Mesendoderm (in vitro differentiated cells): ENCODE results near the gene TMEM203.

Experiments used
- DNase-seq: peaks from one replicate; pipeline ENCODE4 v3.0.0; 2013
- H2AK5ac ChIP-seq: 2 replicates; pipeline ENCODE4 v1.6.1; 2013; ENCODE audit warnings: low read length, inconsistent platforms
- H2BK120ac ChIP-seq: 2 replicates; pipeline ENCODE4 v1.6.1; 2013; ENCODE audit warnings: low read depth, mild to moderate bottlenecking, low read length, moderate library complexity, mixed read lengths
- H2BK15ac ChIP-seq: replicated peaks from 2 replicates; pipeline ENCODE4 v1.6.1; 2013; ENCODE audit warnings: low read depth, mild to moderate bottlenecking, moderate library complexity
- H2BK5ac ChIP-seq: 2 replicates; pipeline ENCODE4 v1.6.1; 2013; ENCODE audit warnings: low read length, inconsistent platforms
- H3K18ac ChIP-seq: 2 replicates; pipeline ENCODE4 v1.6.1; 2013; ENCODE audit warnings: mild to moderate bottlenecking, low read length, mixed read lengths
- H3K23ac ChIP-seq: one replicate; pipeline ENCODE4 v1.6.1; 2013; ENCODE audit warnings: low read length
- H3K27ac ChIP-seq: 2 replicates; pipeline ENCODE4 v1.5.1; 2013; ENCODE audit warnings: low read depth, mild to moderate bottlenecking, inconsistent platforms, low read length, moderate library complexity
- H3K27me3 ChIP-seq: 2 replicates; pipeline ENCODE4 v1.6.1; 2013; ENCODE audit warnings: low read length, control low read depth, mild to moderate bottlenecking, inconsistent platforms; ENCODE audit not compliant: insufficient read depth, poor library complexity
- H3K36me3 ChIP-seq: 2 replicates; pipeline ENCODE4 v1.6.1; 2013; ENCODE audit warnings: low read length, inconsistent platforms; ENCODE audit not compliant: control insufficient read depth, insufficient read depth
- H3K4ac ChIP-seq: one replicate; pipeline ENCODE4 v1.6.1; 2013; ENCODE audit warnings: low read depth, mild to moderate bottlenecking, low read length, moderate library complexity
- H3K4me1 ChIP-seq: 2 replicates; pipeline ENCODE4 v1.6.1; 2013; ENCODE audit warnings: low read depth, low read length, inconsistent platforms; ENCODE audit not compliant: control insufficient read depth
- H3K4me2 ChIP-seq: 2 replicates; pipeline ENCODE4 v1.6.1; 2013; ENCODE audit warnings: low read length
- H3K4me3 ChIP-seq: 2 replicates; pipeline ENCODE4 v1.5.1; 2013; ENCODE audit warnings: mild to moderate bottlenecking, low read length
- H3K56ac ChIP-seq: one replicate; pipeline ENCODE4 v1.6.1; 2013; ENCODE audit warnings: low read length
- H3K79me1 ChIP-seq: 2 replicates; pipeline ENCODE4 v1.6.1; 2013; ENCODE audit warnings: low read length, inconsistent platforms
- H3K79me2 ChIP-seq: 2 replicates; pipeline ENCODE4 v1.6.1; 2013; ENCODE audit warnings: mild to moderate bottlenecking, low read length; ENCODE audit not compliant: control insufficient read depth, insufficient read depth
- H3K9ac ChIP-seq: 2 replicates; pipeline ENCODE4 v1.6.1; 2013; ENCODE audit warnings: low read length, inconsistent platforms
- H4K5ac ChIP-seq: one replicate; pipeline ENCODE4 v1.6.1; 2013; ENCODE audit warnings: low read length
- H4K8ac ChIP-seq: one replicate; pipeline ENCODE4 v1.6.1; 2013; ENCODE audit warnings: low read depth, mild to moderate bottlenecking, control low read depth, low read length, moderate library complexity
- WGBS: extraction: QIAGEN DNeasy Blood & Tissue Kit; methylation state at CpG from one replicate; pipeline ENCODE4 v1.1.7; 2013; ENCODE audit warnings: low lambda C conversion rate, missing lambda C conversion rate; ENCODE audit not compliant: insufficient coverage; ENCODE audit errors: extremely low coverage; 5-methylcytosine and 5-hydroxymethylcytosine counted together

The TMEM203 gene

DNA sequence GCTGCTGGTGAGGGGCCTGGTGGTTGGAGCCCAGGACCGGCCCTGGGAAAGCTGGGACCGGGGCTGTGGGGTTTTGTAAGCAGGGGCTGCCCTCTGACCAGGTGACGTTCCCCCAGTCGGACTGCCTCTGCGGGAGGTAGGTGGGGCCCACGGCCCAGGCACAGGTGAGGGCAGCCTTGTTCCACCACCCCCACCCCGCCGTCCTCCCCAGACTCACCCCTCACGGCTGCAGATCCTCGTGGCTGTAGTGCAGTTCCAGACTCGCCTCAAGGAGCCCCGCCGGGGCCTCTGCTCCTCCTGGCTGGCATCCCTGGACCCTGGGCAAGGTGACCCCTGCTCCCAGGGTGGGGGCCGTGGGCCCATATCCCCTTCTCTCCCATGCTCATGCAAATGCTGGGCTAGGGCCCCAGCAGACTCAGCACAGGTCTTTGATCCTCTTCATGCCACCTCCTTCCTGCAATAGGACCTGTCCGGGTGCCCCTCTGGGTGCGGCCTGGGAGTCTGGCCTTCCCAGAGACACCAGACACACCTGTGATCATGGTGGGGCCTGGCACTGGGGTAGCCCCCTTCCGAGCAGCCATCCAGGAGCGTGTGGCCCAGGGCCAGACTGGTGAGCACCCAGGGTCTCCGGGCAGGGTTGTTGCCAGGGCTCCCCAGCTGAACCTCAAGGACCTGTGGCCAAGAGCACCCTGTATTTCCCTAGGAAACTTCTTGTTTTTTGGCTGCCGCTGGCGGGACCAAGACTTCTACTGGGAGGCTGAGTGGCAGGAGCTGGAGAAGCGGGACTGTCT is 9.9 kb upstream of the TMEM203 start:
- H3K4me1 ChIP-seq: peaks cover 5% of the 10 kb centered on the region
- peaks cover 1% of the 10 kb centered on the region for H3K36me3 ChIP-seq
- no peak overlapping the region for H2BK120ac ChIP-seq
- DNase-seq: no peak
- no peak overlapping the region for H3K9ac ChIP-seq
- H2BK5ac ChIP-seq: no peak overlapping the region
- no peak overlapping the region for H3K4me2 ChIP-seq
- H4K5ac ChIP-seq: no peak overlapping the region
- no peak overlapping the region for H3K56ac ChIP-seq
- no peaks in the 10 kb centered on the region for H3K79me2 ChIP-seq
- H3K27ac ChIP-seq: no peak overlapping the region
- no peak overlapping the region for H4K8ac ChIP-seq
- no peaks in the 10 kb centered on the region for H3K27me3 ChIP-seq
- no peak overlapping the region for H3K18ac ChIP-seq
- no peak overlapping the region for H2AK5ac ChIP-seq
- no CpG with 5 or more reads among the region's 22 CpGs for WGBS
- no peak overlapping the region for H3K23ac ChIP-seq
- H3K4me3 ChIP-seq: no peak overlapping the region
- no peak overlapping the region for H2BK15ac ChIP-seq
- no peak overlapping the region for H3K4ac ChIP-seq
- H3K79me1 ChIP-seq: no peaks in the 10 kb centered on the region

DNA sequence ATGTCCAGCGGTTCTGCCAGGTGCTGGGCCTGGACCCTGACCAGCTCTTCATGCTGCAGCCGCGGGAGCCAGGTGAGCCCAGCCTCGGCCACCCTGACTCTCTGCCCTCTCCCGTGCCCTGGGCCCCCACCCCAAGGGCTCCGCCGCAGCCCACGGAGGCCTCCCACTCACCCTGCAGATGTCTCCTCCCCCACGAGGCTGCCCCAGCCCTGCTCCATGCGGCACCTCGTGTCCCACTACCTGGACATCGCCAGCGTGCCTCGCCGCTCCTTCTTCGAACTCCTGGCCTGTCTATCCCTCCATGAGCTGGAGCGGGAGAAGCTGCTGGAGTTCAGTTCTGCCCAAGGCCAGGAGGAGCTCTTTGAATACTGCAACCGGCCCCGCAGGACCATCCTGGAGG is 9.2 kb upstream of the TMEM203 start:
- DNase-seq: no peak
- Histone ChIP-seq H3K4ac (no peak overlapping the region), H2AK5ac (no peak overlapping the region), H3K56ac (no peak overlapping the region), H3K4me3 (no peak overlapping the region), H3K27me3 (no peaks in the 10 kb centered on the region), H3K4me1 (peaks cover 5% of the 10 kb centered on the region), H4K8ac (no peak overlapping the region), H2BK15ac (no peak overlapping the region), H3K79me1 (no peaks in the 10 kb centered on the region), H3K18ac (no peak overlapping the region), H2BK120ac (no peak overlapping the region), H3K27ac (no peak overlapping the region), H2BK5ac (no peak overlapping the region), H4K5ac (no peak overlapping the region), H3K79me2 (no peaks in the 10 kb centered on the region), H3K9ac (no peak overlapping the region), H3K23ac (no peak overlapping the region), H3K36me3 (peaks cover 1% of the 10 kb centered on the region), H3K4me2 (no peak overlapping the region)
- no CpG with 5 or more reads among the region's 19 CpGs for WGBS

DNA sequence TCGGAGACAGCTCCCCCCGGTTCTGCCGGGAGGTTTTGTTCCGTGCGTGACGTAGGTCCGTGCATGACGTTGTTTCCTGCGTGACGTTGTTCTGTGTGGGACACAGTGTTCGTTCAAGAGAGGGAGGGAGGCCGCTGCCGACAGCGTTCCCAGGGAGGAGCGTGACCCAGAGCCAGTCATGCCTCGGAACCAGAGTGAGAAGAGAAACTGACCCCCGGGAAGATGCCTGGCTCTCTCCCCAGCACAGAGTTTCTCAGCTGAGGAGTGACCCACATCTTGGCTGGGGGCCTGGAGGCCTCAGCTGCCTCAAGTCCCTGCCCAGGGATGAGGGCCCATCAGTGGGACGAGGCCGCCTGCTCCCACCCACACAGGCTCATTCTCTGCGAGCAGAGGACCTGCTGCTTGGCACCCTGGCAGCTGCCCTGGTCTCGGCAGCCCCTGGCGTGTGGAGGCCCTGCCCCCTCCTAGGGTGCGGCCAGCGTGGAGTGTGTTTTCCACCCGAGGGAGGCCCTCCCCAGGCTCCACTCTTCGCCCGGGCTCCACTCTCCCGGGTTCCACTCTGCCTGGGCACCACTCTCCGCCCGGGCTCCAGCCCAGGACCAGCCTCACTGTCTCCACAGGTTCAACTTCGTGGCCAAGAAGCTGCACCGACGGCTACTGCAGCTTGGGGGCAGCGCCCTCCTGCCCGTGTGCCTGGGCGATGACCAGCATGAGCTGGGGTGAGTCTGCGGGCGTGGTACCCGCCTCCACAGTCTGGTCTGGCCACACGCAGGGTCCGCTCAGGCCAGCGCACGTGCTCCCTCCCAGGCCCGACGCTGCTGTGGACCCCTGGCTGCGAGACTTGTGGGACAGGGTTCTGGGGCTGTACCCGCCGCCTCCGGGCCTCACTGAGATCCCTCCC is 8.0 kb upstream of the TMEM203 start:
- no peak for DNase-seq
- Histone ChIP-seq H2BK5ac (no peak overlapping the region), H3K79me2 (no peaks in the 10 kb centered on the region), H2BK120ac (no peak overlapping the region), H3K4ac (no peak overlapping the region), H3K18ac (no peak overlapping the region), H4K8ac (no peak overlapping the region), H2AK5ac (no peak overlapping the region), H3K4me2 (no peak overlapping the region), H3K56ac (no peak overlapping the region), H3K27ac (no peak overlapping the region), H3K27me3 (no peaks in the 10 kb centered on the region), H3K23ac (no peak overlapping the region), H3K36me3 (peaks cover 1% of the 10 kb centered on the region), H3K79me1 (no peaks in the 10 kb centered on the region), H4K5ac (no peak overlapping the region), H3K4me1 (no peaks in the 10 kb centered on the region), H3K4me3 (no peak overlapping the region), H3K9ac (no peak overlapping the region), H2BK15ac (no peak overlapping the region)
- no CpG with 5 or more reads among the region's 49 CpGs for WGBS

DNA sequence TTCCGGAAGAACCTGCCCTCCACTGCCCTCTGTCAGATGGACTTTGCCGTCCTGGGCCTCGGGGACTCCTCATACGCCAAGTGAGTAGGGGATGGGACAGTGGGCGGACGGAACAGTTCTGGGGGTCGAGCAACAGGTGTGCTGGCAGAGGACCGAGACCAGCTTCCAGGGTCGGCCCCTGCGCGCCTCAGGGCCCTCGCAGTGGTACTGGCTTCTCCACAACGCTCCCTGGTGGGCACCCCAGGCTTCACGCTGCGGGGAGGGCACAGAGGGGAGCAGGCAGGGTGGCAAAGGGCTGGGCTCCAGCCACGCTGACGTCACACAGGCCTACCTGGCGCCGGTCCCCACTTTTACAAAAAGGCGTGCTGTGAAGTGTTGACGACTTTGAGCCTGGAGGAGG is 7.1 kb upstream of the TMEM203 start:
- Histone ChIP-seq H3K9ac (no peak overlapping the region), H3K4ac (no peak overlapping the region), H3K27ac (no peak overlapping the region), H4K5ac (no peak overlapping the region), H2BK15ac (no peak overlapping the region), H4K8ac (no peak overlapping the region), H3K27me3 (no peaks in the 10 kb centered on the region), H3K56ac (no peak overlapping the region), H3K79me1 (peaks cover under 1% of the 10 kb centered on the region), H3K23ac (no peak overlapping the region), H2BK120ac (no peak overlapping the region), H2AK5ac (no peak overlapping the region), H3K4me3 (no peak overlapping the region), H2BK5ac (no peak overlapping the region), H3K18ac (no peak overlapping the region), H3K4me2 (no peak overlapping the region), H3K4me1 (no peaks in the 10 kb centered on the region), H3K79me2 (no peaks in the 10 kb centered on the region), H3K36me3 (peaks cover 1% of the 10 kb centered on the region)
- WGBS: no CpG with 5 or more reads among the region's 21 CpGs
- no peak for DNase-seq

DNA sequence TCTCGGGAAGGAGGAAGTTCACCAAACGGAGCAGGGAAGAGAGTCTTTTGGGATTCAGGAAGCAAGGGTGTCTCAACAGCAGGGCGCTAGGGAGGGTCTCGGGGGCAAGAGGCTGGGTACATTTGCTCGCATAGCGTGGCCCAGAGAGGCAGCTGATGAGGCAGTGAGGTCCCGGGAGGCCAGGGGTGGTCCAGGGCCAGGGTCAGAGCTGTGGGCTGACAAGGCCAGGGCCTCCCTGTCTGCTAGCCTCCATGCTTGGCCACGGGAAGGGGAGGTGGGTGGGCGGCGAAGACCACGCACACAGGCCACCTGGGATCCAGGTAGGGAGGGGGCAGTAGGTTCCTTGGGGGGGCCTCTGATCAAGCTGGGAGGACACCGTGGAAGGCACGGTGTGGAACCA is 6.1 kb upstream of the TMEM203 start:
- H3K4ac ChIP-seq: no peak overlapping the region
- no peak for DNase-seq
- no peak overlapping the region for H3K23ac ChIP-seq
- no peak overlapping the region for H3K4me3 ChIP-seq
- H3K18ac ChIP-seq: no peak overlapping the region
- H4K8ac ChIP-seq: no peak overlapping the region
- no peaks in the 10 kb centered on the region for H3K27me3 ChIP-seq
- no peak overlapping the region for H2AK5ac ChIP-seq
- H4K5ac ChIP-seq: no peak overlapping the region
- no peak overlapping the region for H3K9ac ChIP-seq
- no peak overlapping the region for H2BK5ac ChIP-seq
- peaks cover 10% of the 10 kb centered on the region for H3K79me1 ChIP-seq
- no peak overlapping the region for H3K56ac ChIP-seq
- no peak overlapping the region for H3K27ac ChIP-seq
- no peak overlapping the region for H2BK120ac ChIP-seq
- no peaks in the 10 kb centered on the region for H3K4me1 ChIP-seq
- no peak overlapping the region for H3K4me2 ChIP-seq
- peaks cover 4% of the 10 kb centered on the region for H3K36me3 ChIP-seq
- no CpG with 5 or more reads among the region's 13 CpGs for WGBS
- H3K79me2 ChIP-seq: peaks cover 7% of the 10 kb centered on the region
- H2BK15ac ChIP-seq: no peak overlapping the region
